Measurements from ENCODE around the gene FNDC3B. TPM values are rescaled to one million over a fixed set of nuclear protein-coding genes. Genes with fewer than 3 reads are reported as not detected.

FNDC3B gene
- total and polyA plus RNA-seq, 2 of the 8 experiments (the other 6 are each of a cell fraction or from before 2014, with no cell fraction given) = 14.1 to 44.4 TPM

DNA sequence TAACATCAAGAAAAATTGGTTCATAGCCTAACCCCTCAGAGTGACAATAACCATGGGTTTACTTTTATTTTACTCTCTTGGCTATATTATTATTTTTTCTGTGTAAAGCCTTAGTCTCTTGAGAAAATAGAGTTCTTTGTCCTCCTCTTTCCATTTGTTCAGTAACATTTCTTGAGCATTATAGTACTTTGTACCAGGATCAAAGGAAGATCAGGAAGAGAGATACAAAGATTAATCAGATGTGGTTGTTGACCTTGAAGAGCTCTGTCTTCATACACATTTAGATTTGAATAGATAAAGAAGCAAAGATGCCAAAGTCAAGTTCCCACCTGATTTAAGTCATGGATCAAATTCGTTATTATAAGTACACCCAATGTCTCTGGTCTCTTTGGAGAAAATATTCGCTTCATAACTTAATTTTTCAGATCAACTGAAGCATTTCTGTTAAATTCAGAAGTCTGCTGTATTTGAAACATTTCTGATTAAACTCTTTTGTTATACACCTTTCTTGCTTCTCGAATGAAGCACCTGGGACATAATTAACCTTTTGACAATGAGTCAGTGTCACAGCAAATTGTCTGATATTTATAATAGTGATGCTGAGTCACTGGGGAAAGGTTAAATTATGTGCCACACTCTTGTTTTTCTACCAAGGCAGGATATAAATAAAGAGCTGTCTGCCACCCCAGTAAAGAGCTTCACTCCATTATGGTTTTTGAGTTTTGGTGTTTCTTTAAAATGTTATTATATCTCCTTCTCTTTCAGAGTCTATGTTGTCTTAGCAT lies 308.7 kb downstream of the FNDC3B start:
- H3K4ac ChIP-seq (replicated peaks; ENCODE audit: insufficient read length, low read depth, low read length) = no peak overlapping the region
- H4K8ac ChIP-seq (ENCODE audit: extremely low read depth, insufficient read depth, low read length) = no peak overlapping the region
- H3K79me2 ChIP-seq (ENCODE audit: control insufficient read depth in 1 of 2, insufficient read depth in 2 of 2, low read length in 2 of 2) = no peaks in the 10 kb centered on the region
- no peak overlapping the region for H2AK5ac ChIP-seq (ENCODE audit: low read depth, low read length)
- H2BK20ac ChIP-seq (ENCODE audit: low read length) = no peak overlapping the region
- H2BK120ac ChIP-seq (replicated peaks; ENCODE audit: low read depth, low read length) = no peak overlapping the region
- H4K20me1 ChIP-seq (replicated peaks in 1 of 2; ENCODE audit: control insufficient read depth in 1 of 2, insufficient read depth in 2 of 2, low read length in 2 of 2) = no peaks in the 10 kb centered on the region
- H4K5ac ChIP-seq (ENCODE audit: insufficient read length, low read depth, low read length) = no peak overlapping the region
- ChIA-PET CTCF (ENCODE audit: partially characterized antibody) (interaction anchor here (0.7 to 3.0 kb wide), 4 partner anchors 11 to 68 kb away, joined by 3 to 12 read pairs (median 4); no protein-coding TSS in a partner anchor), POLR2A (ENCODE audit: partially characterized antibody) (interaction anchor here (1.3 kb wide), 1 partner anchor 10 kb away, joined by 3 read pairs; no protein-coding TSS in a partner anchor)
- no peak overlapping the region for H2AFZ ChIP-seq (ENCODE audit: low read length)
- no peak overlapping the region for H4K91ac ChIP-seq (replicated peaks; ENCODE audit: insufficient read length, low read length)
- no peak overlapping the region for H3K4me3 ChIP-seq (ENCODE audit: extremely low read depth in 1 of 4, insufficient read depth in 2 of 4, low read depth in 3 of 4, low read length in 4 of 4)
- H2BK5ac ChIP-seq (ENCODE audit: low read depth, low read length) = no peak overlapping the region
- no peak overlapping the region for H3K56ac ChIP-seq (replicated peaks; ENCODE audit: insufficient read length, low read depth, low read length)
- no peak overlapping the region for H2BK12ac ChIP-seq (ENCODE audit: low read depth, low read length)
- H3K9ac ChIP-seq (replicated peaks in 1 of 4; ENCODE audit: extremely low read depth in 1 of 4, low read depth in 3 of 4, low read length in 3 of 4) = no peak overlapping the region
- H2BK15ac ChIP-seq (ENCODE audit: low read length) = no peak overlapping the region
- H3K79me1 ChIP-seq (ENCODE audit: low read depth, low read length) = no peaks in the 10 kb centered on the region
- no peaks in the 10 kb centered on the region for H3K9me3 ChIP-seq (ENCODE audit: insufficient read depth in 2 of 2, low read depth in 1 of 2, low read length in 1 of 2)
- H3K23ac ChIP-seq (ENCODE audit: insufficient read length) = no peak overlapping the region
- no peak overlapping the region for H3K18ac ChIP-seq (ENCODE audit: extremely low read depth, low read length)
- DNase-seq (ENCODE audit: low read depth in 1 of 2, low spot score in 2 of 2) (no peak), FAIRE-seq (no peak)
- H3K27ac ChIP-seq (ENCODE audit: low read depth, low read length) = no peak overlapping the region
- peaks cover 5 to 46% (median 27%) of the 10 kb centered on the region in 4 experiments; a peak in 7 of 8 replicates for H3K36me3 ChIP-seq (ENCODE audit: control insufficient read depth in 2 of 4, insufficient read depth in 4 of 4, low read length in 3 of 4)
- H3K23me2 ChIP-seq (ENCODE audit: low read depth, low read length) = no peaks in the 10 kb centered on the region
- H3K14ac ChIP-seq (ENCODE audit: insufficient read length) = no peak overlapping the region
- H3K4me2 ChIP-seq (ENCODE audit: insufficient read depth in 1 of 2, low read depth in 2 of 2, low read length in 2 of 2) = no peak overlapping the region
- no peaks in the 10 kb centered on the region for H3K4me1 ChIP-seq (replicated peaks in 1 of 4; ENCODE audit: control insufficient read depth in 3 of 4, insufficient read depth in 4 of 4, low read length in 3 of 4)
- 87% methylated on average over 3 of the region's 3 CpGs; no CpG with 5 or more reads in 1 of the 2 experiments for WGBS, 2 experiments (ENCODE audit: extremely low coverage in 1 of 2, insufficient coverage in 1 of 2, insufficient read length in 1 of 2, insufficient replicate concordance in 2 of 2, low coverage in 1 of 2, low lambda C conversion rate in 2 of 2, missing lambda C conversion rate in 1 of 2)
- no peaks in the 10 kb centered on the region for H3K27me3 ChIP-seq (replicated peaks in 1 of 4; ENCODE audit: control insufficient read depth in 3 of 4, extremely low read depth in 1 of 4, insufficient read depth in 3 of 4, low read length in 3 of 4)
- TF ChIP-seq CBX5 (IDR thresholded peaks at IDR 0.05; ENCODE audit: low read depth, low read length) (no peak), RFX5 (IDR thresholded peaks at IDR 0.05; ENCODE audit: borderline replicate concordance, low read depth, low read length) (no peak), TBP (IDR thresholded peaks at IDR 0.05; ENCODE audit: low read depth, low read length) (no peak), SUZ12 (IDR thresholded peaks at IDR 0.05; ENCODE audit: low read length) (no peak), BRCA1 (IDR thresholded peaks at IDR 0.05; ENCODE audit: low read depth, low read length) (no peak), CREB1 (IDR thresholded peaks at IDR 0.05) (no peak), ASH2L (IDR thresholded peaks at IDR 0.05; ENCODE audit: low read length) (no peak), SIRT6 (IDR thresholded peaks at IDR 0.05; ENCODE audit: low read length) (no peak), SP1 (IDR thresholded peaks at IDR 0.05; ENCODE audit: low read depth, low read length) (no peak), YY1 (IDR thresholded peaks at IDR 0.05; ENCODE audit: low read depth, low read length) (no peak)
- TF ChIP-seq, protein P1, sequence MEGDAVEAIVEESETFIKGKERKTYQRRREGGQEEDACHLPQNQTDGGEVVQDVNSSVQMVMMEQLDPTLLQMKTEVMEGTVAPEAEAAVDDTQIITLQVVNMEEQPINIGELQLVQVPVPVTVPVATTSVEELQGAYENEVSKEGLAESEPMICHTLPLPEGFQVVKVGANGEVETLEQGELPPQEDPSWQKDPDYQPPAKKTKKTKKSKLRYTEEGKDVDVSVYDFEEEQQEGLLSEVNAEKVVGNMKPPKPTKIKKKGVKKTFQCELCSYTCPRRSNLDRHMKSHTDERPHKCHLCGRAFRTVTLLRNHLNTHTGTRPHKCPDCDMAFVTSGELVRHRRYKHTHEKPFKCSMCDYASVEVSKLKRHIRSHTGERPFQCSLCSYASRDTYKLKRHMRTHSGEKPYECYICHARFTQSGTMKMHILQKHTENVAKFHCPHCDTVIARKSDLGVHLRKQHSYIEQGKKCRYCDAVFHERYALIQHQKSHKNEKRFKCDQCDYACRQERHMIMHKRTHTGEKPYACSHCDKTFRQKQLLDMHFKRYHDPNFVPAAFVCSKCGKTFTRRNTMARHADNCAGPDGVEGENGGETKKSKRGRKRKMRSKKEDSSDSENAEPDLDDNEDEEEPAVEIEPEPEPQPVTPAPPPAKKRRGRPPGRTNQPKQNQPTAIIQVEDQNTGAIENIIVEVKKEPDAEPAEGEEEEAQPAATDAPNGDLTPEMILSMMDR (IDR thresholded peaks at IDR 0.05; ENCODE audit: control extremely low read depth in 1 of 3, insufficient read depth in 1 of 3, low read depth in 1 of 3, low read length in 3 of 3) = no peak
